Coronary artery (tissue), 2 donors: ENCODE results near the gene FAM20C.

Experiments
- DNase-seq: peaks from one replicate; pipeline ENCODE4 v3.0.0-alpha.2; 2017; ENCODE audit warnings: low spot score
- H3K27ac ChIP-seq, 2 donors: fragments of 200-600 bp; sonication (generic); one replicate each; pipeline ENCODE4 v1.5.1; 2016 to 2019
- H3K4me3 ChIP-seq: fragments of 200-600 bp; sonication (generic); 2 replicates; pipeline ENCODE4 v1.5.1; 2016; ENCODE audit warnings: mild to moderate bottlenecking, moderate library complexity
- TF ChIP-seq, protein P1 (sequence below): fragments of 200-600 bp; sonication (generic); IDR thresholded peaks from one replicate; pipeline ENCODE4 v1.5.1; 2019; ENCODE audit warnings: antibody characterized with exemption

FAM20C gene

DNA sequence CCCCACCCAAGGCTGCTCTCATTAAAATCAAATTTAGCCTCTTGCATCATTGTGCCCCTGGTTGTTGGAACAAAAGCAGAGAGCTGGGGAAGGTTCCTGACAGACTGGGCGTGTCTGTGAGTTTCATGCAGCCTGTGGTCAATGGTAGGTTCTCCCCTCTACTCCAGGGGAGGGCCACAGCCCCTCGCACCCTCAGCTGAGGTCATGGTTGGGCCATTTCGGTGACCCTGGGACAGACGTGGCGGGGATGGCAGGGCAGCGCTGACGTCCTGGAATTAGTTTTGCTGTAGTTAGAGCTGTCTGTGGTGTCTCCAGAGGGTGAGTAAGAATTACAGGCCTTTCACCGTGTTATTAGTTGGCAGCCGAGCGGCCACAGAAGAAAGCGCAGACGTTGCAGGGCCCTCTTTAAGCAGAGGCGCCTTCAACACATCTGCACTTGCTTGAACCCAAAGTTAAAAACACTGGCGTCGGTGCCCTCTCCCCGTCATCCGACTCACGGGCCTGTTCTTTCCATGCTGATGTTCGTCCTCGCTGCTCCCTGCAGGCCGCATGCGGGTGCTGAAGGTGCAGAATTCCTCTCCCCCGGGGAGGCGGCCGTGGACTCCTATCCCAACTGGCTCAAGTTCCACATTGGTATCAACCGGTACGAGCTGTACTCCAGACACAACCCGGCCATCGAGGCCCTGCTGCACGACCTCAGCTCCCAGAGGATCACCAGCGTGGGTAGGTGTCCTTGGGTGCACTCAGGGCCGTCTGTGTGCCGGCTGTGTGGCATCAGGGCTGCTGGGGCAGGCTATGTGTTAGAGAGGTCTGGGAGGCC is 2.8 kb downstream of the FAM20C start:
- TF ChIP-seq, protein P1, sequence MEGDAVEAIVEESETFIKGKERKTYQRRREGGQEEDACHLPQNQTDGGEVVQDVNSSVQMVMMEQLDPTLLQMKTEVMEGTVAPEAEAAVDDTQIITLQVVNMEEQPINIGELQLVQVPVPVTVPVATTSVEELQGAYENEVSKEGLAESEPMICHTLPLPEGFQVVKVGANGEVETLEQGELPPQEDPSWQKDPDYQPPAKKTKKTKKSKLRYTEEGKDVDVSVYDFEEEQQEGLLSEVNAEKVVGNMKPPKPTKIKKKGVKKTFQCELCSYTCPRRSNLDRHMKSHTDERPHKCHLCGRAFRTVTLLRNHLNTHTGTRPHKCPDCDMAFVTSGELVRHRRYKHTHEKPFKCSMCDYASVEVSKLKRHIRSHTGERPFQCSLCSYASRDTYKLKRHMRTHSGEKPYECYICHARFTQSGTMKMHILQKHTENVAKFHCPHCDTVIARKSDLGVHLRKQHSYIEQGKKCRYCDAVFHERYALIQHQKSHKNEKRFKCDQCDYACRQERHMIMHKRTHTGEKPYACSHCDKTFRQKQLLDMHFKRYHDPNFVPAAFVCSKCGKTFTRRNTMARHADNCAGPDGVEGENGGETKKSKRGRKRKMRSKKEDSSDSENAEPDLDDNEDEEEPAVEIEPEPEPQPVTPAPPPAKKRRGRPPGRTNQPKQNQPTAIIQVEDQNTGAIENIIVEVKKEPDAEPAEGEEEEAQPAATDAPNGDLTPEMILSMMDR: no peak
- H3K27ac ChIP-seq: peak overlapping the region in 1 of 2 donors; percentile 94
- peak overlapping the region; percentile 93 for H3K4me3 ChIP-seq
- no peak for DNase-seq

GRCh38 chr7:195830-196128 is 3.4 kb downstream of the FAM20C start:
- TF ChIP-seq, protein P1: no peak
- H3K4me3 ChIP-seq: peak overlapping the region; percentile 93
- no peak overlapping the region for H3K27ac ChIP-seq
- no peak for DNase-seq

DNA sequence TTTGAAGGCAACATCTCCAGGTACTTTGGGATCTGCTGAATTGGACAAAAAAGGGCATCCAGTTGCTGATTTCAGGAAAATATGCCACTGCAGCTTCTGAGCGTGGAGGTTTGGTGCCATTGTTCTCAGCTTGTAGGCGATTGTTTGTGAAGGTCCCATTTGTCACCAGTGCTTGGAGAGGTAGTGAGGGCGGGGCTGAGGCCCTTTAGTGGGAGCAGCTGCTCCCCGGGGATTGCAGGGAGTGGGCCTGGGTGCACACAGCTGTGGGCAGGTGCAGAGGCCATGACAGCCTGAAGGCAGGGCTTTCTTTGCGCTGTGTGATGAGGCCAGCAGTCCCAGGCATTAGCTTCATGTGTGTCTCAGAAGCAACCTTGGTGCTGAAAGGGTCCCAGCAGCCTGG is 3.9 kb downstream of the FAM20C start:
- TF ChIP-seq, protein P1: no peak
- Histone ChIP-seq H3K4me3 (no peak overlapping the region), H3K27ac (no peak overlapping the region)
- DNase-seq: no peak

DNA sequence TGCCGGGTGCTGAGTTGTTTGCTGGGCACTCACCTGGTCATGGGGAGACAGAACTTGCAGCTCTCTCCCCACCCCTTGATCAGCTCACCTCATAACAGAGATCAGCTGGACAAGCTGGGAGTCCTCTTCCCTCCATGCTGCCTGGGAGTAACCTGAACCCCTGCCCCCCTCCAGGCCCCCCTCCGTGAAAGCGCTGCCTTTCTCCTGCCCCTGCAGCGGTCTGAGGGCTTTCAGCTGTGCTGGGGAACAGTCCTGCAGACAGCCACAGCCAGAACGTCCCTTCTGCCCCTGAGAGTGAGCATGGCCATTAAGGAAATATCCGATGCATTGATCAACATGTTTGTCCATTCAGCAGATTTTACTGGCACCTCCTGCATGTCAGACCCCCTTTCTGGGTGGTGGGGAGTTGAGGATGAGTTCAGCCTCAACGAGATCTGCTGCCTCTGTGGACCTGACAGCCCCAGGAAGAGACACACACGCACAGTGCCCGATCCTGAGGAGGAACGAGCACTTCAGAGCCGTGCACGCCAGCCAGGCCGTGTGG is 4.5 kb downstream of the FAM20C start:
- no peak overlapping the region for H3K27ac ChIP-seq
- TF ChIP-seq, protein P1: no peak
- no peak overlapping the region for H3K4me3 ChIP-seq
- no peak for DNase-seq

DNA sequence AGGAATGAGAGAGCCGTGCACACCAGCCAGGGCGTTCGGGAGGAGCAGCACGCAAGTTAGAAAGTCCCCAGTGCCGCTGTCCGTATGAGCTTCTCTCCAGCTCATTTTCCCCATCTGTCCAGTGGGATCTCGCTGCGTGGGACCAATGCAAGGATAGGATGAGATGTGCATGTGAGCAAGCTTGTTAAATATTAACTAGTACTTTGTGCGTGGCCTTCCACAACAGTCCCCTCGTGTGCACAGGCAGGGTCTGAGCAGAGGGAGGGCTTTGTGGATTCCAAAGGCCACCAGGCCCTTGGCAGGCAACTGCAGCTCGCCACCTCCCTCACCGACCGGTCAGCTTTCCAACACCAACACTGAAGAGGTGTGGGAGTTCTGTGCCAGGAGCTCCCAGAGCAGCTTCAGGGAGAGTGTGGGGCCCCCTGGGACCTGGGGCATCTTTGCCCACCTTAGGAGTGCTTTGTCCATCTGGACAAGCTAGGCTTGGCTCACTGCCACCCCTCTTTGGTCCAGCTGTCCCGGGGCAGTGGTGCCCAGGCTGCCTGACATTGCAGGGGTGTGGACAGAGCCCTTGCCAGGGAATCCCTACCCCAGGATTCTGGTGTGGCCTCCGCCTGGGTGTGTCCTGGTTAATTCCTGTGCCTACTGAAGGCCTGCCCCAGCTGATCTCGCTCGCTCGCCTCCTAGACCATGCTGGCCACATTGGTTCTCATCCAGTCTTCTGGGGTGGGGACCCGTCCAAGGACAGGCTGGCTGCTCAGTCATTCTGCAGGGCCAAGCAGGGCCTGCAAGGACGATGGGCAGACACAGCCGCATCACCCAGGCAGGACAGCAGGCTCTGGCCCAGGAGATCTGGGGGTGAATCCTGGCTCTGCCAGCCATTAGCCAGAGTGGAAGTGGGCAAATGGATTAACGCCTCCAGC is 5.3 kb downstream of the FAM20C start:
- Histone ChIP-seq H3K27ac (no peak overlapping the region), H3K4me3 (no peak overlapping the region)
- DNase-seq: no peak
- TF ChIP-seq, protein P1: no peak

GRCh38 chr7:199483-200249 is 7.3 kb downstream of the FAM20C start:
- no peak overlapping the region for H3K27ac ChIP-seq
- no peak for DNase-seq

More at GRCh38 chr7:199483-200249, 7.3 kb downstream of the FAM20C start:
- H3K4me3 ChIP-seq: no peak overlapping the region
- TF ChIP-seq, protein P1: no peak
